Measurements from ENCODE around the gene SLC6A19.

Gene SLC6A19

DNA sequence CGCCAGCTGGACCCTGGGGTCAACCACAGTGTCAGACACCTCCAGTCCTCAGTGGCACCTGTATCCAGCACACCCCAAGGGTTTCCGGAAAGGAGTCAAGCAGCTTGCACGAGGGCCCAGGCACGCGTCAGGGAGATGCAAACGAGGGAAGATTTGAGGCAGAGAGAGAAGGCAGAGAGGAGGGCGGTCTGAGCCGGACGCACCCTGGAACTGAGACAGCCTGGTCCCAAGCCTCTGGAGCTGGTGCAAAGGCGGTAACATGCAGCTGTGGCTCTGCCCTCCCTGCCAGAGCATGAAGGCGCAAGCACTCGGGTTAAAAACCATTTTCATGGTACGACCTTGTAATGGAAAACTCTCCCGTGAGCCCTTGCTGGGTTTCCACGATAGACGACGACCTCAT, 56.0 kb downstream of the SLC6A19 start:
- TF ChIP-seq, protein P1, sequence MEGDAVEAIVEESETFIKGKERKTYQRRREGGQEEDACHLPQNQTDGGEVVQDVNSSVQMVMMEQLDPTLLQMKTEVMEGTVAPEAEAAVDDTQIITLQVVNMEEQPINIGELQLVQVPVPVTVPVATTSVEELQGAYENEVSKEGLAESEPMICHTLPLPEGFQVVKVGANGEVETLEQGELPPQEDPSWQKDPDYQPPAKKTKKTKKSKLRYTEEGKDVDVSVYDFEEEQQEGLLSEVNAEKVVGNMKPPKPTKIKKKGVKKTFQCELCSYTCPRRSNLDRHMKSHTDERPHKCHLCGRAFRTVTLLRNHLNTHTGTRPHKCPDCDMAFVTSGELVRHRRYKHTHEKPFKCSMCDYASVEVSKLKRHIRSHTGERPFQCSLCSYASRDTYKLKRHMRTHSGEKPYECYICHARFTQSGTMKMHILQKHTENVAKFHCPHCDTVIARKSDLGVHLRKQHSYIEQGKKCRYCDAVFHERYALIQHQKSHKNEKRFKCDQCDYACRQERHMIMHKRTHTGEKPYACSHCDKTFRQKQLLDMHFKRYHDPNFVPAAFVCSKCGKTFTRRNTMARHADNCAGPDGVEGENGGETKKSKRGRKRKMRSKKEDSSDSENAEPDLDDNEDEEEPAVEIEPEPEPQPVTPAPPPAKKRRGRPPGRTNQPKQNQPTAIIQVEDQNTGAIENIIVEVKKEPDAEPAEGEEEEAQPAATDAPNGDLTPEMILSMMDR (IDR thresholded peaks at IDR 0.05; ENCODE audit: low read depth, low read length), result no peak
- Histone ChIP-seq H3K27me3 (no peaks in the 10 kb centered on the region), H3K36me3 (no peaks in the 10 kb centered on the region), H3K4me3 (ENCODE audit: low read depth, low read length) (no peak overlapping the region), H3K9me3 (no peaks in the 10 kb centered on the region), H3K4me1 (no peaks in the 10 kb centered on the region)
- DNase-seq, result no peak

DNA sequence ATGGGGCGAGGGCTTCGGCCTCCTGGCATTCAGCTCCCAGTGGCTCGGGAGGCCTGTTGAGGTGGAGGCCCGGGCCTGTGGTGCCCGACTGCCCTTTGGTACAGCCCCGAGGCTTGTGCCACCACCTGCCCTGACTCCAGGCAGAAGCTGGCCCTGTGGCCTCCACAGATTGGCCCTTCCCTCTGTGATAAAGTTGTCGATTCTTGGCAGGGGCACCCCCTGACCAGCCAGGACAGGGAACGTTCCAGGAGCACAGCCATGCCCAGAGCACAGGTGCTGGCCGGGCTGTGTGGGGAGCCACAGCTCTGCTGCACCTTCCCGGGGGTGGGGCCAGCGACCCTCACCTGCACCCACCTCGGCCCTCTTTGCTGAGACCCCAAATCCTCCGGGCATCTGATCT, 56.4 kb downstream of the SLC6A19 start:
- H3K36me3 ChIP-seq, result no peaks in the 10 kb centered on the region
- TF ChIP-seq, protein P1 (IDR thresholded peaks at IDR 0.05; ENCODE audit: low read depth, low read length), result no peak
- H3K4me3 ChIP-seq (ENCODE audit: low read depth, low read length), result no peak overlapping the region
- no peaks in the 10 kb centered on the region for H3K27me3 ChIP-seq
- H3K9me3 ChIP-seq, result no peaks in the 10 kb centered on the region
- no peak for DNase-seq
- H3K4me1 ChIP-seq, result no peaks in the 10 kb centered on the region

DNA sequence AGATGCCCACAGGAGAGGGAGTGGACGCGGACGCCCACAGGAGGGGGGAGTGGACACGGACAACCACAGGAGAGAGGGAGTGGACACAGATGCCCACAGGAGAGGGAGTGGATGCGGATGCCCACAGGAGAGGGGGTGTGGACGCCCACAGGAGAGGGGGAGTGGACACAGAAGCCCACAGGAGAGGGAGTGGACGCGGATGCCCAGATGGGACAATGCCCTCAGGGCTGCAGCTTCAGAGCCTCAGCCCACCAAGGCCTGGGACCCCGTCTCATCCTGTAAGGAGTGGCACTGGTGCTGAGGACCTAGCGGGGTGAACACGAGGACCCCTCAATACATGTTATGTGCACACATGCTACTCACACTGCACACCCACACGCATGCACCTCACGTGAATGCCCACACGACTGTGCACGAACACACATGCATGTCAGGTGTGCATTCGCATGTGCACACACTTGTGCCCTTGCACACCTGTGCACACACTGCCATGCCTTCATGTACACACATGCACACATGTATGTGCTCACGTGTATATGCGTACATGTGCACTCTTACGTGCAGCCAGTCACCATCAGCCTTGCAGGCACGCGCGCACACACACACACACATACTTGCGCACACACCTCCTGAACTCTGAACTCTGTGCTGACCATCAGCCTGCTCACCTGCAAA, 58.5 kb downstream of the SLC6A19 start:
- TF ChIP-seq, protein P1 (IDR thresholded peaks at IDR 0.05; ENCODE audit: low read depth, low read length), result no peak
- Histone ChIP-seq H3K9me3 (no peaks in the 10 kb centered on the region), H3K4me3 (ENCODE audit: low read depth, low read length) (no peak overlapping the region), H3K27me3 (no peaks in the 10 kb centered on the region), H3K36me3 (no peaks in the 10 kb centered on the region), H3K4me1 (no peaks in the 10 kb centered on the region)
- DNase-seq, result no peak

DNA sequence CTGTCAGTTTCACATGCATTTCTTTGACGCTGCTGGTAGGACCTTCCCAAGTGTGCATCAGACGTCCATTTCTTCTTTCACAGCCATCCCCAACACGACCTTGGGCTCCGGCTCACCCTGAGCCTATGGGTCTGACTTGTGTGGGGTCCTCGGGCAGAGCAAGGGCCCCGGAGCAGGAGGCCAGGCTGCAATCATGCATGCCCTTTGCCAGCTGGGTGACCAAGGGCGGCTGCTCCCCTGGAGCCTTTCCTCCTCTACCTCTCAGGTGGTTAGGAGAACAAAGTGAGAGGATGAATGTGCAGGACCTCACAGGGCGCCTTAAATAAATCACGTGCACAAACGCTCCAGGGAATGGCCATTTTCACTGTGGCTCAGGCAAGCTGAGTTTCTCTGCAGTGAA, 60.2 kb downstream of the SLC6A19 start:
- TF ChIP-seq, protein P1 (IDR thresholded peaks at IDR 0.05; ENCODE audit: low read depth, low read length), result no peak
- Histone ChIP-seq H3K4me3 (ENCODE audit: low read depth, low read length) (no peak overlapping the region), H3K9me3 (no peaks in the 10 kb centered on the region), H3K4me1 (no peaks in the 10 kb centered on the region), H3K27me3 (no peaks in the 10 kb centered on the region), H3K36me3 (no peaks in the 10 kb centered on the region)
- no peak for DNase-seq

DNA sequence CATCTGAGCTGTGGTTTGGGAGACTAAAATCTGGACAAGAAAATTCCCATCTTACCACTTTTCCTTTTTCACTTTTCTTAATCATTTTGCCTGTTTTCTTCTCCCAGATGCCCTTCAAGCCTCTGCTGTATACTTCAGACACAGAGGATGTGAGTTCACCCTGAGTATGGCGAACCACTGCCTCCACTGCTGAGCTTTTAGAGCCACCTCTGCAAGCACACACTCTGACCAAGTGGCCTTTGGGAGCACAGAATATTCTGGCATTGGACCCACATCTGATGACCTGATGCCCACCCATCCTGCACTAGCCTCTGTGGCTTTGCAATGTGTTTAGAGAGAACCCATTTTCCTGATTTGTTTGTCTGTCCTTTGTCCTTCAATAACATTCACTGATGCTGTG, 61.0 kb downstream of the SLC6A19 start:
- Histone ChIP-seq H3K4me1 (no peaks in the 10 kb centered on the region), H3K4me3 (ENCODE audit: low read depth, low read length) (no peak overlapping the region), H3K36me3 (no peaks in the 10 kb centered on the region), H3K9me3 (no peaks in the 10 kb centered on the region), H3K27me3 (no peaks in the 10 kb centered on the region)
- TF ChIP-seq, protein P1 (IDR thresholded peaks at IDR 0.05; ENCODE audit: low read depth, low read length), result no peak
- no peak for DNase-seq

DNA sequence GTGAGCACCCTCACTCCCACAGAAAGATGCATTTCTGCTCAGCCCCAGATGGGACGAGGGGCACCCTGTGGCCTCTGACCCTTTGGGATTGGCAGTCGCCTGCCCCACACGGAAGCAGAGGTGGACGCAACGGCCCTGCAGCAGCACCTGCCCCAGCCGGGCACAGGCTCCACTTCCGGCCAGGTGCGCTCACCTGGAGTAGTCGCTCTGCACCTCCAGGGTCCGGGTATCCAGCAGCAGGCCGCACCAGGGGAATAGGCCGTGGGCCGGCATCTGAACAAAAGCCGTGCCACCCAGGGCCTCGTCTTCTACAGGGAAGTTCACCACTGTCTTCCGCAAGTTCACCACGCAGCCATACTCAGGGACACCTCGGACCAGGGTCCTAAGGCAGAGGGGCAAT, 62.8 kb downstream of the SLC6A19 start:
- Histone ChIP-seq H3K4me1 (no peaks in the 10 kb centered on the region), H3K36me3 (no peaks in the 10 kb centered on the region), H3K27me3 (no peaks in the 10 kb centered on the region), H3K9me3 (no peaks in the 10 kb centered on the region), H3K4me3 (ENCODE audit: low read depth, low read length) (no peak overlapping the region)
- no peak for DNase-seq
- TF ChIP-seq, protein P1 (IDR thresholded peaks at IDR 0.05; ENCODE audit: low read depth, low read length), result no peak
